COR-L47 (cell line): ENCODE data around the gene PDCD2.
A peak's percentile ranks its signal among the peaks of the same experiment; 100 is the strongest.
"Not testable (repeated sequence)": the region's sequence is repeated elsewhere in the genome, so short reads cannot be mapped to it uniquely, and the experiment has no call there.

Experiments
- DNase-seq: peaks from one replicate; lab custom pipeline; 2025; lab: John Stamatoyannopoulos, UW

Gene PDCD2

DNA sequence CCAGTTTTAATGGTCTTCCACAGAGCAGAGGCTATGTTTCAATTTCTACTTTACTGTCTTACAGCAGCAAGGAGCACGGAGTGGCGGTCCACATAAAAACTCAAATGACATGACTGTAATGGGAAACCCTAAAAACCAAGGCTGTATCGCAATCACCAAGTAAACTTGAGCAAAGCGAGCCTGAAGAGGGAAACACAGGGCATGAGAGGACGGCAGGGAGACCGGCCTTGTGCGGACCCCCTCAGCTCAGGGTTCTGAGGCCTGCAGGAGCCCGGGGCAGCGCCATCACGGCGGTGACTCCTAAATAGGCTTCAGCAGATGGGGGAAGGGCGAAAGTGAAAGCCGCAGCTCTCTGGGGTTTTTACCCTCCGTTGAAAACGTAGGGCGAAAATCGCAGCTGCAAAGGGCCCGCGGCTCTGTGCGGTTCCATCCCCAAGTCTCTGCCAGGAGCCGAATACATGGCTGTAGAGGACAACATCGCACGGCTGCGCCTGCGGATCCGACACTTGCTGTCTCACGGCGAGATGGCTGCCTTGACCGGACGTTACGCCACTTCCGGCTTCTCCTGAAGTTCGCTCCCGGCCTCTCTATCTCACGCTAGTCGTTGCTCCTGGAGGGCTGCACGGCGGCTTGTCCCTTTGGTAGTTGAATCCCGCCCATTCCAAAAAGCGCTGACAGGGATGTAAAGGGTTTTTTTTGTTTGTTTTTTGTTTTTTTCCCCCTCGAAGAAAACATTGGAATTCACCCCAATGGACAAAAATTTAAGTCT, 31.5 kb downstream of the PDCD2 start, which contains the start of gene PSMB1:
Gene PSMB1, minus strand, starts transcription at position 543 of the 769 bp plus-strand sequence. Its CDS starts 65 bp downstream, at position 478.
- DNase-seq: peak; percentile 70

DNA sequence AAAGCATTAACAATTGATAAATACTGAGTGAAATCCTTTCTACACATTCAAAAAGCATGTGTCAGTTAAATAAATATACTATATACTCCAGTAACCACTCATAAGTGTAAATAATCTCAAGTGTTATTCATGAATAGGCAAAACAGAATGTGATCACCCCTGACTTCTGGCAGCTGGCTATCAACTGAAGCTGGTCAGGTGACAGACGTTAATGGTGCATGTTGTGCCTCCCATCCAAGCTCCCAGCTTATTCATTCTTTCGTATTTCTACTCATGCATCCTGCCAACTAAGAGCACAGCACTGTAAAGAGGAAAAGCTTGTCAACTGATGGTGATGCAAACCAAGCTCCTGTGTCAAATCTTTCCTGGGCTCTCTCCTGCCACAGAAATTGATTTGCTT, 39.0 kb downstream of the PDCD2 start:
- DNase-seq: no peak

GRCh38 chr6:170542031-170542719, 42.3 kb downstream of the PDCD2 start:
- DNase-seq: no peak

DNA sequence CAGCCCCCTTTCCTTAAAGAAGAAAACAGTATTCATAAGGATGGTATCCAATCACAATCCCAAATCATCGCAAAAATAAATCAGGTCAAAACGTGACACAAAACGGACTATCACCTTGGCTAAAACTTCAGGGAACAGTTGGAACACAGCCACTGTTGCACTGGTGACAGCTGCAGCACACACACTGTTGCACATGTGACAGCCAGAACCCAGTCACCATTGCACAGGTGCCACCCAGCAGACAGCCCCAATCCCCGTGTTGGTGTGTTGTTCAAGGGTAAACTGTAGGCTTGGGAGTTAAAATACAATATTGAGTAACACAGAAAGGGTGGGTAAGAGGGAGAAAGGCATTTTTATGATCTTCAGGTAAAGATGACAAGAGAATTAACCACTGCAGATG, 47.1 kb downstream of the PDCD2 start:
- DNase-seq: no peak

DNA sequence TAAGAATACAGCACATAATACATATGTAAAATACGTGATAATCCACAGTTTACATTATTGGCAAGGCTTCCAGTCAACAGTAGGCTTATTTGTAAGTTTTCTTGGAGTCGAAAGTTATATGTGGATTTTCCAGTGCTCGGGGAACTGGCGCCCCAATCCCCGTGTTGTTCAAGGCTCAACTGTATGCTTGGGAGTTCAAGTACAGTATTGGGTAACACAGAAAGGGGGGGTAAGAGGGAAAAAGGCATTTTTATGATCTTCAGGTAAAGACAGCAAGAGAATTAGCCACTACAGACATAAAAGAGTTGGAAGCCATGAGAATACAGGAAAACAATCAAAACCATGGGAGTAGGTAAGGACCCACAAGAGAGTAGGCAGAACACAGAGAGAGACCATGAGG, 47.8 kb downstream of the PDCD2 start:
- no peak for DNase-seq

DNA sequence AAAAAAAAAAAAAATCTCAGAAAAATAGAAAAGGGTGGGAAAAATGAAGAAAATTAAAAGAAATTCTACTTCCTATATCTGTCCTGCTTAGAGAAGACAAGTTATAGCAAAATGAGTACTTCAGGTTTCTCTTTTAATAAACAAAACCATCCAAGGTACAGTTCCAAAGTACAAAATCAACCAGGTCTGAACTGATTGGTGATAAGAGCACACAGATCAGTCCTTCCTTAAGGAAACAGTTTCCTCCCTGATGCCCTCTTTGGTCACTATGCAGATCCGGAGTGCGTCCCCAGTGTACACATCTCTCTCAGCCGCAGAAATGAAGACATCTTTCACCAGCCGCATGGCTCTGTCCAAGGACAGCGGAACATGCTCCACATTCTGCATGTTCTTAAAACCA, 49.4 kb downstream of the PDCD2 start:
- DNase-seq: no peak

DNA sequence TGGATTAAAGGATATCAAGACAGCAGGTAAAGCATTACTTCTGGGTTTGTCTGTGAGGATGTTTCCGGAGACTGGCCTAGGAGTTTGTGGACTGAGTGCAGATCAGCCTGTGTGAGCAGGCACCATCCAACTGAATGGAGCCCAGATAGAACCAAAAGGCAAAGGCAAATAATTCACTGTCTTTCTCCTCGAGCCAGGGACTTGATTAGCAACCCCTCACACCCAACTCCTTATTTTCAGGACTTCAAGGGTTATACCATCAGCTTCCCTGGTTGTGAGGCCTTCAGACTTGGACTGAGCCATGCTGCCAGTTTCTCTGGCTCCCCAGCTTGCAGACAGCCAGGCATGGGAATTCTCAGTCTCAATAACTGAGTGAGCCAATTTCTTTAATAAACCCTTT, 50.6 kb downstream of the PDCD2 start:
- DNase-seq: no peak

DNA sequence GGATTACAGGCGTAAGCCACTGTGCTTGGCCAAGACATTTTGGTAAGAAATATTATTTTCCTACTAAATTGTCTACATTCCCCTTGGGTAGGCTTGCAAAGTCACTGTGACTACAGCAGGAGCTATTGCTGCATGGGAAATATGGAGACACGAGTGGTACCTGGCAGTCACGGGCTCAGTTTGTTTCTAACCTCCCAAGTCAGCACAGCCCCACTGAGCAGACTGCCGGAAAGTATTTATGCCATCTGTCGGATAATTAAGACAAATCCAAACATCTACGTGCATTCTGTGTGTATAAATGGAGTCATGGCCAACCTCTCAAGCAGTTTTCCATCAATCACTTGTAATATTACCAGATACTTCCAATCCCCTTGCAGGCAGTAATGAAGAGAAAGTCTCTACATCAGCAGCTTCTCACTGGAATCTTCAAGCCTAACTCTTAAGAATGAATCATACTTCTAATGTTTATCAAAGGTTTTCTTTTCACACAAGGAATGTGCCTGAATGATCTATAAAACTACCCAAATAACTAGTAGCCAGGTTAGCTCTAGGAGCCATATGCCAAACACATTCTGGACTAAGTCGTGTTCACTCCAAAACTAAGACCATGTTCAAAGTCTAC, 51.5 kb downstream of the PDCD2 start:
- no peak for DNase-seq

DNA sequence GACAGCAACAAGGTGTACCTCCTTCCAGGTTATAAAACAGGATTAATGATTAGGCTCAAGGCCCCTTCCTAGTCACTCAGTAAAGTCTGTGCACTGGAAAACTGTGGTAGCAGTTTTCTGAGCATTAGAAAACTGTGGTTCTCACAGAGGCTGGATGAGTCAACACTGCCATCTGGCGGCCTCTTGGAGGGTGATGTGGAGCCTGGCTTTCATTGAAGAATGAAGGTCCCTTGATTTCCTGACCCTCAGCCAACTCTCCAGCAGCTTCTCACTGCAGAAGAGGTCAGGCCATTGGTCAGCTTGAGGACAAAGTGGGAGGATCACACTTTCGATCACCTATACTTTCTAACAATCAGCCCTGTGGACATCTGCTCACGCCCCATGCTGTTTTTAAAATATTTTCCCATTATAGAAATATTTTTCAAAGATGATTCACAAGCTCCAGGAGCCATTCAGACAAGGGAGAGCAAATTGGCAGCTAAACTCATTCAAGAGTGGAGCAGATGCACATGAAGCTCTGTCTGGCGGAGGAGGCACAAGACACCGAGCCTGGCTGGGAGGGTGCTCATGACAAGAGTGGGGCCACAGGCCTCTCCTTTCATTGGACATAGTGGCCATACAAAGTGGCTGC, 54.5 kb downstream of the PDCD2 start:
- DNase-seq: peak; percentile 35

- not testable (repeated sequence) for DNase-seq
Observed at GRCh38 chr6:170527995-170528394, 56.4 kb downstream of the PDCD2 start.

GRCh38 chr6:170525795-170526194, 58.6 kb downstream of the PDCD2 start:
- no peak for DNase-seq
